ENCODE measurements around the gene CSH2. TPM values are rescaled to one million over a fixed set of nuclear protein-coding genes. Genes with fewer than 3 reads are reported as not detected.
"Not testable (repeated sequence)": the region's sequence is repeated elsewhere in the genome, so short reads cannot be mapped to it uniquely, and the experiment has no call there.

The CSH2 gene
- total RNA-seq, 5 donors from 2014 or later (not counting 1 experiment from before 2014, with no cell fraction given), result not detected

- ATAC-seq (replicated peaks in 1 of 4); POLR2A ChIA-PET; DNase-seq; H3K27ac Mint-ChIP-seq; H3K4me3 ChIP-seq (ENCODE audit: control insufficient read depth in 1 of 2, extremely low read depth in 1 of 2, low read length in 1 of 2); H3K4me1 Mint-ChIP-seq; H3K4me1 ChIP-seq (ENCODE audit: control insufficient read depth in 1 of 2, extremely low read depth in 1 of 2, insufficient read depth in 2 of 2, low read length in 2 of 2); H3K9me3 ChIP-seq; H3K36me3 Mint-ChIP-seq; H3K36me3 ChIP-seq (ENCODE audit: control insufficient read depth in 2 of 2, extremely low read depth in 1 of 2, insufficient read depth in 1 of 2, low read length in 1 of 2); H3K4me3 Mint-ChIP-seq; H3K27me3 Mint-ChIP-seq; H3K27me3 ChIP-seq (replicated peaks in 1 of 2; ENCODE audit: control insufficient read depth in 2 of 2, extremely low read depth in 1 of 2, insufficient read depth in 2 of 2, low read length in 1 of 2); H3K9me3 Mint-ChIP-seq; H3K27ac ChIP-seq (ENCODE audit: low read length): not testable (repeated sequence)
- WGBS (ENCODE audit: insufficient coverage), result 80% methylated on average over 1 of the region's 9 CpGs
- CTCF ChIA-PET, result interaction anchor here in 1 of 2 donors (0.6 kb wide), 1 partner anchor 429 kb away, joined by 3 read pairs; no protein-coding TSS in a partner anchor
Measured at GRCh38 chr17:63869491-63870291, 3.8 kb downstream of the CSH2 start.

GRCh38 chr17:63866625-63867024 is 6.9 kb downstream of the CSH2 start:
- WGBS (ENCODE audit: insufficient coverage), result no CpG with 5 or more reads among the region's 7 CpGs
- H3K4me3 ChIP-seq (ENCODE audit: control insufficient read depth in 1 of 2, extremely low read depth in 1 of 2, low read length in 1 of 2); DNase-seq; H3K9me3 Mint-ChIP-seq; H3K27ac Mint-ChIP-seq; ATAC-seq (replicated peaks in 1 of 4); H3K27ac ChIP-seq (ENCODE audit: low read length); H3K27me3 Mint-ChIP-seq; H3K36me3 Mint-ChIP-seq; H3K4me1 ChIP-seq (ENCODE audit: control insufficient read depth in 1 of 2, extremely low read depth in 1 of 2, insufficient read depth in 2 of 2, low read length in 2 of 2); H3K27me3 ChIP-seq (replicated peaks in 1 of 2; ENCODE audit: control insufficient read depth in 2 of 2, extremely low read depth in 1 of 2, insufficient read depth in 2 of 2, low read length in 1 of 2); H3K4me1 Mint-ChIP-seq; H3K9me3 ChIP-seq; H3K36me3 ChIP-seq (ENCODE audit: control insufficient read depth in 2 of 2, extremely low read depth in 1 of 2, insufficient read depth in 1 of 2, low read length in 1 of 2); H3K4me3 Mint-ChIP-seq: not testable (repeated sequence)
- POLR2A ChIA-PET, result interaction anchor here in 1 of 2 donors (0.6 kb wide), 1 partner anchor 317 kb away, joined by 3 read pairs; no protein-coding TSS in a partner anchor
- CTCF ChIA-PET, result interaction anchor here (0.6 to 1.4 kb wide), 3 partner anchors 18 to 278 kb away, joined by 3 to 8 read pairs (median 3); no protein-coding TSS in a partner anchor

- ChIA-PET POLR2A (interaction anchor here in 1 of 2 donors (0.6 kb wide), 1 partner anchor 24 kb away, joined by 6 read pairs; no protein-coding TSS in a partner anchor), CTCF (interaction anchor here in 1 of 2 donors (0.5 to 0.6 kb wide), 2 partner anchors 884 to 1216 kb away, joined by 3 read pairs; no protein-coding TSS in a partner anchor)
- Mint-ChIP-seq H3K36me3 (no peaks in the 10 kb centered on the region), H3K4me3 (no peak overlapping the region), H3K9me3 (no peaks in the 10 kb centered on the region), H3K27me3 (peaks cover 0 to 3% of the 10 kb centered on the region in 2 donors), H3K27ac (no peak overlapping the region), H3K4me1 (no peaks in the 10 kb centered on the region)
- H3K27me3 ChIP-seq (replicated peaks in 1 of 2; ENCODE audit: control insufficient read depth in 2 of 2, extremely low read depth in 1 of 2, insufficient read depth in 2 of 2, low read length in 1 of 2), result no peaks in the 10 kb centered on the region
- no peak overlapping the region for H3K4me3 ChIP-seq (ENCODE audit: control insufficient read depth in 1 of 2, extremely low read depth in 1 of 2, low read length in 1 of 2)
- no peaks in the 10 kb centered on the region for H3K4me1 ChIP-seq (ENCODE audit: control insufficient read depth in 1 of 2, extremely low read depth in 1 of 2, insufficient read depth in 2 of 2, low read length in 2 of 2)
- WGBS (ENCODE audit: insufficient coverage), result 92% methylated on average over 2 of the region's 3 CpGs
- no peak overlapping the region for H3K27ac ChIP-seq (ENCODE audit: low read length)
- DNase-seq (no peak), ATAC-seq (replicated peaks in 1 of 4) (no peak)
- no peaks in the 10 kb centered on the region for H3K9me3 ChIP-seq
- H3K36me3 ChIP-seq (ENCODE audit: control insufficient read depth in 2 of 2, extremely low read depth in 1 of 2, insufficient read depth in 1 of 2, low read length in 1 of 2), result no peaks in the 10 kb centered on the region
Measured at GRCh38 chr17:63859257-63859656, 14.2 kb downstream of the CSH2 start.

- H3K9me3 ChIP-seq; POLR2A ChIA-PET; DNase-seq; ATAC-seq (replicated peaks in 1 of 4); H3K4me1 Mint-ChIP-seq; H3K4me3 Mint-ChIP-seq; H3K4me3 ChIP-seq (ENCODE audit: control insufficient read depth in 1 of 2, extremely low read depth in 1 of 2, low read length in 1 of 2); H3K27ac ChIP-seq (ENCODE audit: low read length); H3K4me1 ChIP-seq (ENCODE audit: control insufficient read depth in 1 of 2, extremely low read depth in 1 of 2, insufficient read depth in 2 of 2, low read length in 2 of 2); H3K36me3 ChIP-seq (ENCODE audit: control insufficient read depth in 2 of 2, extremely low read depth in 1 of 2, insufficient read depth in 1 of 2, low read length in 1 of 2); H3K9me3 Mint-ChIP-seq; H3K27me3 Mint-ChIP-seq; H3K27ac Mint-ChIP-seq; H3K36me3 Mint-ChIP-seq; H3K27me3 ChIP-seq (replicated peaks in 1 of 2; ENCODE audit: control insufficient read depth in 2 of 2, extremely low read depth in 1 of 2, insufficient read depth in 2 of 2, low read length in 1 of 2): not testable (repeated sequence)
- CTCF ChIA-PET, result interaction anchor here in 1 of 2 donors (0.7 kb wide), 1 partner anchor 47 kb away, joined by 7 read pairs; no protein-coding TSS in a partner anchor
- 81% methylated on average over 5 of the region's 8 CpGs for WGBS (ENCODE audit: insufficient coverage)
Measured at GRCh38 chr17:63856425-63856824, 17.1 kb downstream of the CSH2 start.

DNA sequence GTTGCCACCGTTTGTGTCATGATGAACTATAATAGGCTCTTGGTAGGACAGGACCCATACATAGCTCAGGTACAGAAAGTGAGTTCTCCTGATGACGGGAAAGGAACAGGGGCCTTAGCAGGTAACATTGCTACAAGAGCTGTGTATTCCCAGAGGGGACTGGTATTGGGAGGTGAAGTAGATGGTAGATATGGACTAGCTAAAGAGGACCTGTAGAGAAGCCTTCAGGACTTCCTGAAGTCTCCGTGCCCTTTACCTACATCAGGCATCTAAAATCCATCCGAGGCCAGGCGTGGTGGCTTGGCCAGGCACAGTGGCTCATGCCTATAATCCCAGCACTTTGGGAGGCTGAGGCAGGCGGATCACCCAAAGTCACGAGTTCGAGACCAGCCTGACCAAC is 18.3 kb downstream of the CSH2 start:
- Mint-ChIP-seq H3K9me3 (no peaks in the 10 kb centered on the region), H3K27me3 (no peaks in the 10 kb centered on the region), H3K4me1 (peaks cover 0 to 1% (median 0%) of the 10 kb centered on the region in 3 donors), H3K27ac (no peak overlapping the region), H3K36me3 (no peaks in the 10 kb centered on the region), H3K4me3 (no peak overlapping the region)
- Histone ChIP-seq H3K36me3 (ENCODE audit: control insufficient read depth in 2 of 2, extremely low read depth in 1 of 2, insufficient read depth in 1 of 2, low read length in 1 of 2) (no peaks in the 10 kb centered on the region), H3K4me1 (ENCODE audit: control insufficient read depth in 1 of 2, extremely low read depth in 1 of 2, insufficient read depth in 2 of 2, low read length in 2 of 2) (no peaks in the 10 kb centered on the region), H3K27me3 (replicated peaks in 1 of 2; ENCODE audit: control insufficient read depth in 2 of 2, extremely low read depth in 1 of 2, insufficient read depth in 2 of 2, low read length in 1 of 2) (no peaks in the 10 kb centered on the region), H3K4me3 (ENCODE audit: control insufficient read depth in 1 of 2, extremely low read depth in 1 of 2, low read length in 1 of 2) (no peak overlapping the region), H3K9me3 (no peaks in the 10 kb centered on the region), H3K27ac (ENCODE audit: low read length) (no peak overlapping the region)
- ATAC-seq (replicated peaks in 1 of 4), result no peak
- DNase-seq, result no peak
- ChIA-PET POLR2A (no interaction called here), CTCF (no interaction called here)
- WGBS (ENCODE audit: insufficient coverage), result 89% methylated on average over 8 of the region's 8 CpGs

DNA sequence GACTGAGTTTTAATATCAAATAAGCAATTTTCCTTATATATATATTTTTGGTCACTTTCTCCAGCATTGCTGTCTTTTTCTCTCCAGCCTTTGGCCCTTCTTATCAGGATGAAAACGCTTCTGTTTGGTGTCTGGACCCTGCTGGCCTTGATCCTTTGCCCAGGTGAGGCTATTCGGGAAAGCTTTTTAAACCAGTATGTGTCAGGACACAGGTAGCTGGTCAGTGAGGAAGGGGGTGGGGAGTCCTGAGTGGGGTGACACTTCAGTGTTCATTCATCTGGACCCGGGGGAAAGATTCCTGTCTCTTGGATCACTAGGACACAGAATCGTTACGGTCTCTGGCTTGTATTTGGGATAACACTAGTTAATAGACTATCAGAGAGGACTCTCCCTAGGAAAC is 18.8 kb downstream of the CSH2 start:
- H3K36me3 ChIP-seq (ENCODE audit: control insufficient read depth in 2 of 2, extremely low read depth in 1 of 2, insufficient read depth in 1 of 2, low read length in 1 of 2), result no peaks in the 10 kb centered on the region
- ATAC-seq (replicated peaks in 1 of 4) (no peak), DNase-seq (no peak)
- no peaks in the 10 kb centered on the region for H3K27me3 ChIP-seq (replicated peaks in 1 of 2; ENCODE audit: control insufficient read depth in 2 of 2, extremely low read depth in 1 of 2, insufficient read depth in 2 of 2, low read length in 1 of 2)
- no peaks in the 10 kb centered on the region for H3K9me3 Mint-ChIP-seq
- H3K9me3 ChIP-seq, result no peaks in the 10 kb centered on the region
- WGBS (ENCODE audit: insufficient coverage), result 93% methylated on average over 2 of the region's 5 CpGs
- H3K27ac Mint-ChIP-seq, result no peak overlapping the region
- no peak overlapping the region for H3K4me3 ChIP-seq (ENCODE audit: control insufficient read depth in 1 of 2, extremely low read depth in 1 of 2, low read length in 1 of 2)
- peaks cover 0 to 1% (median 0%) of the 10 kb centered on the region in 3 donors for H3K4me1 Mint-ChIP-seq
- ChIA-PET POLR2A (no interaction called here), CTCF (no interaction called here)
- H3K4me3 Mint-ChIP-seq, result no peak overlapping the region
- H3K27me3 Mint-ChIP-seq, result no peaks in the 10 kb centered on the region
- H3K36me3 Mint-ChIP-seq, result no peaks in the 10 kb centered on the region
- H3K4me1 ChIP-seq (ENCODE audit: control insufficient read depth in 1 of 2, extremely low read depth in 1 of 2, insufficient read depth in 2 of 2, low read length in 2 of 2), result no peaks in the 10 kb centered on the region
- no peak overlapping the region for H3K27ac ChIP-seq (ENCODE audit: low read length)

Measured in T-cell (primary cell).